Stimulated activated CD4-positive, alpha-beta T cell treated with anti-CD3 and anti-CD28 coated beads, Interleukin-15, amount 100 ng/mL, for 24 hours (primary cell): Measurements from ENCODE around the gene ANKDD1B.

ENCODE experiments used
- DNase-seq: peaks from one replicate; pipeline ENCODE4 v3.0.0-alpha.2; 2020

Gene ANKDD1B

DNA sequence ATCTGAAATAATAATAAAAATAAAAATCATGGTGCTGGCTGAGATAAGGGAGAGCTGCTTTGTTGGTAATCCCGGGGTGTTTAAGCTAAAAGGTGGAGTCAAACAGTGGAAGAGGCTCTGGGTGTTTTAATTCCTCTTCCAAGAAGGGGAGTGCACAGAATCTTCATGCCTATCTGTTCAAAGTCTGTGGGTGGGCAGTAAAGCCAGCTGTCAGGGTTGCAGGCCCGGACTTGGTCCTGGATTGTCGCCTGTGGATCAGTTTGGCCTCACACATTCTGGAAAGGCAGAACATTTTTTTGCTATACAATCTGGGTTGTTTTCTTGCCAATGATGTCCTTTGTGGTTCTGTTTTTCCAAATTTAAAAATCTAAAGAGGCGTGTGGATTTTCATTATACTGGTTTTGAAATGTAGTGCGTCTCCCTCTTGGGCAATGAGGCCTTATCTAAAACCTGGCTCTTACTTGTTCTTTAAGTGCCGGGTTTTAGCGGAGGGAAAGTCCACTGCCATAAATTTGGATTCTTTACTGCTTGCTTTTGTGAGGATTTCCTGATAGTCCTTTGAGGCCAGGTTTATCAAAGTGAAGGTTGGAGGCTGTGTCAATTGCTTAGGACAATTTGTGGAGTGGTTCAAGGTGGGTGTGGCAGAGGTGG, 5.8 kb downstream of the ANKDD1B start:
- DNase-seq = no peak

DNA sequence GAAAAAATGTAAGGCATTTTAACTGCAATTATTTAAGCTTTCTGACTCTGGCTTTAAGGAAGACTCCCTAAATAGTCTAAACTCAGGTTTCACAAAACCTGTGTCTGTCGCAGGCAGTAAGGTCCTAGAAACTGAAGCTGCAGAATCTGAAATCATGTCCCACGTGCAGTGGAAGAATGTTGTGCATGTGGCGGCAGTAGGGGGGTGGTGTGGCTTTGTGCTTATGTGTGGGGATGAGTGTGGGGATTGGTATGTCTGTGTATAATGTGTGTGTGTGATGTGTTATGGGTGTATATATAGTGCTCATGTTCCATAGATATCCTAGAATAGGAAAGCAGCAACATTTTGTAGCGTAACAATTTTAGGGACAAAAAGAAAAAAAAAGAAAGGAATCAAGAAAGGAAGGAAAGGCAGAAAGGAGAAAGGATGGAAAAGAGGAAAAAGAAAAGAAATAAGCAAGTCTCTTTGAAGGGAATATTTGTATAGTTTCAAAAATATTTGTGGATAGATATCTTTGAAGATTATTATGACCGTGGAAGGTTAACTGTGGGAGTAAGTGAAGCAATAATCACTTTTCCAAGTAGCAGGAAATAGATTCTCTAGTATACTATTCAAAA, 6.6 kb downstream of the ANKDD1B start:
- DNase-seq = no peak

DNA sequence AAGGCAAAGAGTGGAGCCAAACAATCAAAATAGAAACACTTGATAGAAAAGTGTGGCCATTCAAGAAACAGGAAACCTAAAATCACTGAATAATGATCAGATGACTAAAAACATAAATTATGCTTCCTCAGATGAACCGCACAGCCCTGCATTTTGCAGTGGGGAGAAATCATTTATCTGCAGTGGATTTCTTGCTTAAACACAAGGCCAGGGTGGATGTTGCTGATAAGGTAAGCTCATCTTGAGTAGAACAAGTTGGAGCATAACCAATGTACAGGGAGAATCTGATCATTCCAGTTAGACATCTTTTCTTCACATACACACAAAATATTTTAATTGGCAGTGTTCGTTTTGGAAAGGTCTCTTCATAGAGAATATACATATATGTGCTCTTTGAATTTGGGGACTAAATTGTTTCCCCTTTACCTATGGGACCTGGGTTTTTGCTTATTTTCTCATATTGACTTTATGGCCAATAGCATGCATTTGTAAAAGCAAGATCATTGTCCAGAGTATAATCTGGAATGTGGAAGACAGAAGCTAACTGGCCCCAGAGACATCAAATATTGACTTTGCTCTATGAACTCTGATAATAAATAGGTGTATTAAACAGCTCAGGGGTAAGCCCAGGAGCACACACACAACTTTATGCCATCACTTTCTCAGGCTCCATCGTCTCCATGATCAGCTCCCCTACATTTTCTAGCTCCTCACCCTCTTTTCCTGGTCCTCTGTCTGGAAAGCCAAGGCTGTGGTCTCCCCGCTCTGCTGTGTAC, 9.1 kb downstream of the ANKDD1B start:
- DNase-seq = no peak

DNA sequence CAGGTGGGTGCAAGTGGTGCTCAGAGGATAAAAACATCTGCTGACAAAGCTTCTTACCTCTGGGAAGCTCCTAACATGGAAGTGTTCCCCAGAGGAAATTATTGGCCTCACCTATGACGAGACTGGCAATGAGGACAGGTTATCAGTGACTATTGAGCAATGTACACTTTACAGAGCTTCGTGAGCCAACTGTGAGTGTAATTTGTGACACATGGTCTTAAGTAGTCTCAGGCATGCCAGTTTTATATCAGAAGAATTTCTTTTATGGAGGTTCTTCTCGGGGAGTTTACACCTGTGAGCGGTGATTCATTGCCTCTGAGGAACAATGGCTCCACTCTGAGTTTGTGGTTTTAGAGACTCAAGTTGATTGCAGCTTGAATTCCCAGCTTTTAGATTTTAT, 11.3 kb downstream of the ANKDD1B start:
- DNase-seq = no peak

DNA sequence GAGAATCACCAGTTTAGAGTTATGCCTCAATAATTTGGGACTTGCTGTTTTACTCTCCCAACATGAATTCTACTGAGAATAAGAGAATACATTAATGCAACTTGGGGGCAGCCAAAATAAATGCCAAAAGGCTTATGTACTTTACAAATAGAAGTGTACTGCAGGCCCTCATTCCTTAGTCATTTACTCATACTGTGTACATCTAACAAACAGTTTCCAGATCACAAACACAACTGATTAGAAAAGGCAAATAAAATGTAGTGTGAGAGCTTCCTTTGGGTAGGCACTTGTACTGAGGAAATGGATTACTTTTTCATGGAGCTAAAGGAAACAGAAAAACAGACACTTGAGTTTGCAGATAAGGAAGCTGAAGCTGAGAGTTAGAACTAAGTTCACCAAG, 12.6 kb downstream of the ANKDD1B start:
- DNase-seq = no peak

DNA sequence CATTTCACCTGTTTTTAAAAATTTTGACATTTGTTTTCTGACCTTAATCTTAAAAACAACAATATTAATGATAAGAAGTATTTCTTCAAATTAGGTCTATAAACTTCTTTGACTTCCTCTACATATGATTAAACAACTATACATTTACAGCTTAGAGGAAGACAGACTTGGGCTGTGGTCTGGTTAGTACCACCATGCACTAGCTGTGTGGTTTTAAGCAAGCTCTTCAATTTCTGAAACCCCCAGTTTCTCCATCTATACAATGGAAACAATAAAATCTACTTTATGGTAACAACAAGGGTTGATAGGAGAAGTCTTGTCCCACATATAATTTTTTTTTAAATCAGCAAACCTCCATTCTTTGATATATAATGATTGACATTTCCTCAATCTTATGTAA, 15.7 kb downstream of the ANKDD1B start:
- DNase-seq = no peak

DNA sequence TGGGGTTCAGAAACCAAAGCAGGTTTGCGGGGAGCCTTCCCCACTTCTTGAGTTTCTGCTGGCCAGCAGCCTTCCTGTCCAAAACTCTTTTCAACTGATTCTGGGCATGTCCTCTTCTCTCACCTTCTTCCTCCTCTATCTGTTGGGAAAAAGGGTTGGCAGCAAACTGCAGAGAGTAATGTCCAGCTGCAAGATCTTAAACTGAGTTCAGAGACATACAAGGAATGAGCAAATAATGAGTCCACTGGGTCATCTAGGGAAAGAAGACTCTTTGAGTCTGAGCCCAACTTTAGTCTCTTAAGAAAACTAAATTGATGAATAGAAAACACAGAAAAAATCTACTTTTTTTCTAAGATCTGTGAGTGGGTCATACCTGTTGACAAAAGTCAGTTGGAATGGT, 16.5 kb downstream of the ANKDD1B start:
- no peak for DNase-seq

DNA sequence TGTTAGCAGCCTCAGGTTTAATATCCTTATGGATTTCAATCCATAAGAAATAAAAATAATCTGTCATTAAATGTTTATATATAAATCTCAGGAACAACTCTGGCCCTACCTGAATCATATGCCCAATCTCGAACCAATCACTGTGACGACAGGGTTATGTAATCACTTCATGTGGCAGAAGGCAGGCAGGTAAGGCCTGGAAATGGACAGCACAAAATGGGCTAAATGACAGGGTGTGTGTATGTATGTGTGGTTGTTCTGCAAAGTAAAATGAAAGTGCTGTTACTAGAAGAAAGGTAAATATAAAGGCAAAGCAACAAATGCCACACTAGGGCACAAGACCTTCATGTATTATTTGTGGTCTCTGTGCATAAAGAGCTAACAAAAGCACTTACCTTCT, 19.6 kb downstream of the ANKDD1B start:
- DNase-seq = no peak

DNA sequence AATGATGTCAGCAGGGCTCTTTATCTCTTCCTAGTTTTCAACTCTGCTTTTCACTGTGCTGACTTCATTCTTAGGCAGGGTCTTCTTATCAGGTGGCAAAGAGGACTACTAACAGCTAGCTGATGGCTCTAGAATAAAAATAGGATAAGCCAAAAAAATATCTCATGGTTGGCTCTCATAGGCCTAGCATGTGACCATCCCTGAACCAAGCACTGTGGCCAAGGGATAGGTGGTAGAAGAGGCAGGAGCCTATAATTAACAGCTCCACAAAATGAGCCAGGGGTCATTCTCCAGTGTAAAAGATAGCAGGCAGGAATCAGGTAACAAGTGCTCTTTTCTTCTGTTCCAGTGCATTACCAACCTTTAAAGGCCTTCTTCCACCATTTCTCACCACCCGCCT, 21.1 kb downstream of the ANKDD1B start:
- no peak for DNase-seq

DNA sequence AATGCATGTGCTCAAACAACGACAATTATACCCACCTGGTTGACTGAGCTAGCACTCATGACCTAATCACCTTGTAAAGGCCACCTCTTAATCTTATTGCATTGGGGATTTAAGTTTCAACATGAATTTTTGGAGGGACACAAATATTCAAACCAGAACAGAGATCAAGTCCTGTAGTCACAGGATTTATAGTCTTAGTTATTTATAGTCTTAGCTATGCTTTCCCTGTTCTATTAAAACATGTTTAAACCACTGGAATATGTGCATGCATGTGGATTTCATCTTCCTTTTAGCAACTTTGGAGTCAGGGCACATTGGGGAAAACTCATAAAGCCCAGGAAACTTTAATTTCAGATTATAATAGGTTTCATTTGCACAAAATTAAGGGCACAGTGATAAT, 26.7 kb downstream of the ANKDD1B start:
- no peak for DNase-seq

DNA sequence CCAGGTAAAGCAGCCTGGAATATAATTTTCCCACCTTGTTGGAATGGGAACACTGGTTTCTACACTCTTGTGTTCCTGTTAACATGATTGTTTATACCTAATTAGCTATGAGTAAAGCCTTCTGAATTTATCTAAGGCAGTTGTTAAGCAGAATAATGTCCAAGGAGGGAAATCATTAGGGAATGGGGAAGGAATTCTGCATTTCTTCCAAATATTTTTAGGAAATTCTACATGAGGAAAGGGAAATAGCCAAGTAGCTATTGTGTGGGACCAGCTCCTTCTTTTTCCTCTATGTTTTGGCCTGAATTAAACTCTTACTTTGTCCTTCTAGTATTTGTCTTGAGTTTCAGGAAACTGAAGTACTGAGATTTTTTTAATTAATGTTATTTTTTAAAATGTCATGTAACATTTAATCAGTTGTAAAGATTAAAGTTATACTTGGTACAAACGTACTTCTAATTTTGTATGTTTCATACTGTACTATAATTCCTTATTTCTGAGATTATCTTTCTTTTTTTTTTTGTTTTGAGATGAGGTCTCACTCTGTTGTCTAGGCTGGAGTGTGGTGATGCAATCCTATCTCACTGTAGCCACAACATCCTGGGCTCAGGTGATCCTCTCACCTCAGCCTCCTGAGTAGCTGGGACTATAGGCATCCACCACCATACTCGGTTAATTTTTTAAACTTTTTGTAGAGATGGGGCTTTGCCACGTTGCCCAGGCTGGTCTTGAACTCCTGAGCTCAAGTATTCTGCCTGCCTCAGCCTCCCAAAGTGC, 28.5 kb downstream of the ANKDD1B start:
- DNase-seq = no peak

DNA sequence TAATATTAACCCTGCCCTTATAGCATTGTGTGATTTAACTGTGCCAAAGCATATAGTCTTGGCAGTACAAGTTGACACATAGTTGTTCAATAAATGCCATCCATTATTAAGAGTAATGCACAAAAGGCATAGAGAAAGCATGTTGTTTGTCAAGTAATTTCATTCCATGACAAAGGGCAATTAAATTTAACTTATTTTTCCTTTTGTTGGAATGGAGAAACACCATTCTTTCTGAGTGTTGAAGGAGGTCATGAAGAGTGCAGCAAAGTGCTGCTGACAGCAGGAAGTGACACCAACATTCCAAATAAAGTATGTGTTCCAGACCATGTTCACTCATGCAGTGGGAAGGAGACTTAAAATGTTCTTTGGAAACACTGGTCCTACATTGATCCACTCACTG, 29.1 kb downstream of the ANKDD1B start:
- DNase-seq = no peak

DNA sequence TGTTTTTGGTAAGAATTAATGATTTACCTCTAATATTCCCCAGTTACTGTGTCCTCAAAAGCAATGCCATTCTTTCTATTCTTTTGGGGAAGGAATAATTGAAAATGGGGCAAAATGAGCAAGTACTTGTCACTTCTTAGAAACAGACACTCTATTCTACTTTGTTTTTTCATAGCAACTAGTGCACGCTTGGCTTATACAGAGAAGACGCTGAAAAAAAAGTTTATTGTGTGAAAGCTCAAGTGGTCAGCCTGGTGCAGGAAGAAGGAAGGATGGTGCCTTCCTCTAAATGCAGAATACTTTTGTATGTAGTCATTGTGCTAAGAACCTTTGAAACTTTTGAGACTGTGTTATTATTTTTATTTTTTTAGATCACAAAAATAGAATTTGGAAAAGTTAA, 29.6 kb downstream of the ANKDD1B start:
- no peak for DNase-seq

DNA sequence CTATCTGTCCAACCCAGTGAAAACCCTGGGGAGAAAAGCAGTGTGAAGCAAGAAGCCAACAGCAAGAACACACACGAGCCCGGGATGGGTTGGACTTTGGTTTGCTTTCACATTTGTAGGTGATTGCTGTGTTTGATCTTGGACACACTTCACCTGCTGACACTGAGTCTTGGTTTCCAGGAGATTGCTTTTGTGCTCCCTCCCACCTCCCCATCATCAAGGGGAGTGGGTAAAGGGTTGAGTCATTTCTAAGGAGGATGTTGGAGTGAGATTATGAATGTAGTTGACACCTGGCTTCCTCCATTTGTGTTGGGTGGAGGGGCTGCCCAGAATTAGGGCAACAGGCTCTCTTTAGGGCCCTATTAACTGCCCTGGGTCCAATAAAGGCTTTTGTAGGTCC, 37.5 kb downstream of the ANKDD1B start:
- DNase-seq = no peak

DNA sequence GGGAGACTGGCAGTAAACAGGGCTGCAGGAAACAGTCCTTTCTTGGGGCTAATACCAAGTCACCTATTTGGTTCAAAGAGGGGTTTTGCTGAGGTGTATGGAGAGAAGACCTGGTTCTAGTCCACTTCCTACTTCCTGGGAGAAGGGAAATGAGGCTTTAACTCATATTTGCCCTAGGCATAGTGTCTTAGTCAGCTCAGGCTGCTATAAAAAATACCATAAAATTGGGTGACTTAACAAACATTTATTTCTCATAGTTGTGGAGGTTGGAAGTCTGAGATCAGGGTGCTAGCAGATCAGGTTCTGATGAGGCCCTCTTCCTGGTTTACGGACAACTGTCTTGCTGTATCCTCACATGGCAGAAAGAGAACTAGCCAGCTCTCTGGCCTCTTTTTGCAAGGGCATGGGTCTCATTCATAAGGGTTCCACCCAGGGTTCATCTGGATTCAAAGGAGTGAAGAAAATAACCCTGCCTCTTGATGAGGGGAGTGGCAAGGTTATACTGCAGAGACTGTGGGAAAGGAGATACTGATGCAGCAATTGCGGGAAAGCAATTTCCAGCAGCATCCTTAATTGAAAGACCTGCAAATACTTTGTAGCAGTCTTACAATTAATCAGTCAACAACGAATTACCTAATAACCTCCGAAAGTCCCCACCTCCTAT, 40.5 kb downstream of the ANKDD1B start:
- no peak for DNase-seq

DNA sequence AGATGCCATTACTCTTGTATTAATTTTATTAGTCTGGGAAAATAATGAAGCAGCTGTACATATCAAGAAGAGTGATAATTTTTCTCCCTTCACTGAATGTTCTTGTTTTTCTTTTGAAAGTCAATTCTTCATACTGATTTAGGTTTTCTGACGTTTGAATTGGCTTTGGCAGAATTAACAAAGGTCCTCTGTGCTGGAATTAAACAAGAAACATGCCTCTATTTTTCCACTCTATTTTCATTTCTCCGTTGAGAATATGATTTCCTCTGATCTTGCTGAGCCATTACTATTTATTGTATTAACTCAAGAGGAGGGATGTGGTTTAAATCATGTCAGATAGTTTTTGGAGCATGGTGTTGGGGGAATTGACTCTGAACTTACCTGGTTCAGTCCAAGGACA, 42.3 kb downstream of the ANKDD1B start:
- DNase-seq = no peak

DNA sequence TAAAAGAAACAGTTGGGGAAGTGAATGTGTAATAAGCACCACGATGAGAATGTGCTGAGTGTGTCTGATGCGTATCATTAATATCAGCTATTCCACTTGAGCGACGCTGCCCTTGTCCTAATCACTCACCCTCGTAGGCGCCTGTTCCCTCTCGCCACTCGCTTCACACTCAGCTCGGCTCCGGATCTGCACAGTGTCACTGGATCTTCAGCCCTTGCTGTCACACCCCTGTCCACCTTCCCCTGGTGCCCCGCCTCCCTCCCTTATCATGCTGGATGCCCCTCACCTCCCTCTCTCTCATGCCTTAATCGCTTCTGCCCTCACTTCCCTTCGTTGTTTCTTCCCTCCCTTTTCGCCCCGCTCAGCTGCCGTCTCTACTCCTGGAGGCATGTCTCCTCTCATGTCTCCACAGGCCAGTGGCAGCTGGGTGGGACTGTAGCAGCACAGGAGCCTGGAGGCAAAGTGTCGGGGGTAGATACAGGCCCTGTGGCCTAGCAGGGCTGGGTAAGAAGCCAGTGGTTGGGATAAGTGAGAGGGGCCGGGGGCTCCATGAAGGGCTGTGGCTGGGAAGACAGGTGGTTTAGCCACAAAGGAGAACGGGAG, 43.5 kb downstream of the ANKDD1B start:
- DNase-seq = no peak

DNA sequence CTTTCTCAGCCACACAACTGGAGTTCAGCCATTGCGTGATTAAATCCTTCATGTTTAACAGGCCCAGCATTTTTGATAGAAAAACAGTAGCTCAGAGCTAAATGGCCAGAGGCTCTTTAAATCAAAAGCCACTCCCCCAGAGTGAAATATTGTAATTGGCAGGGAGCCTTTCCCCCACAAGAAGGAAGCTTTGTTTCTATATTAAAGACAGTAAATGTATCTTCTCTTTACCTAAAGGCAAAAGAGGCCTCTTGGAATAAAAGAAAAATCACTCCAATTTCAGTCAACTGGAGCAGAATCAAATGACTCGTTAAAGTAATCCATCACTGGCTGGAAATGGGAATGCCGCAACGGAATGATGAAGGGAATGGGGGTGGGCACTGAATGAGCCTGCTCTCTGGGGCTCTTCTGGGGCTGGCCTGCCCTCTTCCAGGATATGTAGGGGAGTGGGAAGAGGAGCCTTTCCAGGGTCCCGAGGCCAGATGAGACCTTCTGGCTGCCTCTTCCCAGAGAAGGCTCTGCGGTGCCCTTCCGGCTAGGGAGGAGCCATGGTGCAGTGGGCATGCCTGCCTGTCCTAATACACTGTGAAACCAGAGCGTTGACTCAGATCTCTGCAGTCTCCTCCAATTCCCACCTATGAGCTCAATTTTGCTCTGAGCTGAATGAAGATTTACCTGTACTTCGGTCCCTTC, 45.2 kb downstream of the ANKDD1B start:
- no peak for DNase-seq

DNA sequence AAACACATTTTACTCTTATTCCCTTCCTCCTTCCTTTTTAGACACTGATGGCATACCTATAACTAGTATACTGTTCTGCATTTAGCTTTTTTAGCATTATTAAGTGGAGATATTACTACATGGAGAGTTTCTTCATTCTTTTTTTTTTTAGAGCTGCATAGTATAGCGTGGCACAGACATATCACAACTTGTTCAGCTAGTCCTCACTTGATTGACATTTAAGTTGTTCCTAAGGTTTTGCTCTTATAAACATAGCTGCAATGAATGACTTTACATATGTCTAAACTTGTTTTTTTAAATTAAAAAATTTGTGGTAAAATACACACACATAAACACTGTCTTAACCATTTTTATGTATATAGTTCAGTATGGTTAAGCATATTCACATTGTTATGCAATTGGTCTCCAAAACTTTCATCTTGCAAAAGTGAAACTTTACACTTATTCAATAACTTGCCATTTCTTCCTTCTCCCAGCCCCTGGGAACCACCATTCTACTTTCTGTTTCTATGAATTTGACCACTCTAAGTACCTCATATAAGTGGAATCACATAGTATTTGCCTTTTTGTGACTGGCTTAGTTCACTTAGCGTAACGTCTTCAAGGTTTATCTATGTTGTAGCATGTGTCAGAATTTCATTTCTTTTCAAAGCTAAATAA, 48.7 kb downstream of the ANKDD1B start:
- no peak for DNase-seq

DNA sequence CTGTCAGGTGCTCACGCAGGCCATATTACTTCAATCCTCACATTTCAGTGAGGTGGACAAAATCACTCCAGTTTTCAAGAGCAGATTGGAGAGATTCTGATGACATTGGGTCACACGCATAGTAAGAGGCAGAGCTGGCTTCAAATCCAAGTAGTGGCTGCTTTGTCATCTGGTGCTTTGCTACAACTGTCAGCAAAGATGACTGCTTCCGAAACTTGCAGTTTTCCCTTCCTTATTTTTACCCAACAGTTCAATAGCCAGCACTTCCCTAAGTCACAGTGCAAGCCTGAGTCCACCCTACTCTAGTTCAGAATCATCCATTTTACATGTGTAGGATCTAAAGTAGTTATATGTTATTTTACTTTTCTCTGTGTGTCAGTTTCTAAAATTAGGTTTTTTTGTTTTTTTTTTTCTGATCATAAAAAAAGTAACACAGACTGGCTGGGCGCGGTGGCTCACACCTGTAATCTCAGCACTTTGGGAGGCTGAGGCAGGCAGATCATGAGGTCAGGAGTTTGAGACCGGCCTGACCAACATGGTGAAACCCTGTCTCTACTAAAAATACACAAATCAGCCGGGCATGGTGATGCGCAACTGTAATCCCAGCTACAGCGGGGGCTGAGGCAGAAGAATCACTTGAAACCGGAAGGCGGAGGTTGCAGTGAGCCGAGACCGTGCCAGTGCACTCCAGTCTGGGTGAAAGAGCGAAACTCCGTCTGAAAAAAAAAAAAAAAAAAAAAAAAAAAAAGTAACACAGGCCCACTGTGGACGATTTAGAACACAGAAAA, 49.6 kb downstream of the ANKDD1B start:
- DNase-seq = no peak

DNA sequence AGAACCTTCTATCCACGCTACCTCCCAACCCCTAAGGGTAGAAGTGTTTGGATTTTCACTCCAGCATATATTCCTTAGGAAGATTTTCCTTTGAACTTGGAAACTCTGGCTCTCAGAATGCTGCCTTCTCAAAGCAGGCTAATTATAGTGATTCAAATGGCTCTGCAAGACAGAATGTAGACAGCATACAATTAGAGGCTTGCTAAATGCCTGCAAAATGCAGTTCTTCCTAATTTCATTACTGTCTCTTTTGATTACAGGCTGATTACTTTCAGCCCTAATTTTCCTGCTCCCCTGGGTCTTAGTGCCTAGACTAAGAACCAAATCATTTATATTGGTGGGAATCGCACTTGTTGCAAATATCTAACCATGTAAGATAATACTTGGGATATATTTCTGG, 50.8 kb downstream of the ANKDD1B start:
- DNase-seq = no peak
